Measurements from ENCODE around the gene NIM1K.

DNA sequence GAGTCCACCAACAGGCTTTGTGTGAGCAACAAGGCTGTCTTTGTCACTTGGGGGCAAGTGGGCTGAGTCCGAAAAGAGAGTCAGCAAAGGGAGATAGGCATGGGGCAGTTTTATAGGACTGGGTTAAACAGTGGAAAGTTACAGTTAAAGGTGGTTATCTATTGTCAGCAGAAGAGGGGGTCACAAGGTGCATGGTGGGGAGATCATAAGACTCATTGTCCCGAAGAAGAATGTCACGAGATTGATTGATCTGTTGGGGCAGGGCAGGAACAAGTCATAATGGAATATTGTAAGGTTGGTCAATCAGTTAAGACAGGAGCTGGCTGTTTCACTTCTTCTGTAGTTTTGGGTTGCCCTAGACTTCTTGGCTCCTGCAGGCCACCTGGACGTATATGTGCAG, 128.8 kb downstream of the NIM1K start:
- TF ChIP-seq POLR2A (IDR thresholded peaks at IDR 0.05; ENCODE audit: low read depth, low read length) (no peak), GABPA (IDR thresholded peaks at IDR 0.05; ENCODE audit: low read depth) (no peak), MXI1 (IDR thresholded peaks at IDR 0.05; ENCODE audit: low read depth, low read length) (no peak), EED (IDR thresholded peaks at IDR 0.05; ENCODE audit: low read depth) (no peak), NRF1 (conservative IDR thresholded peaks at IDR 0.05; ENCODE audit: low read depth, low read length) (no peak), SPI1 (IDR thresholded peaks at IDR 0.05; ENCODE audit: borderline replicate concordance, insufficient read depth, low read depth, low read length) (no peak), MEF2A (IDR thresholded peaks at IDR 0.05; ENCODE audit: insufficient read depth, low read depth, low read length) (no peak), EP300 (IDR thresholded peaks at IDR 0.05; ENCODE audit: borderline replicate concordance in 1 of 2, control insufficient read depth in 1 of 2, low read depth in 2 of 2, low read length in 2 of 2) (no peak), RAD21 (IDR thresholded peaks at IDR 0.05; ENCODE audit: insufficient read depth, low read depth, low read length) (no peak)
- TF ChIP-seq, protein P1, sequence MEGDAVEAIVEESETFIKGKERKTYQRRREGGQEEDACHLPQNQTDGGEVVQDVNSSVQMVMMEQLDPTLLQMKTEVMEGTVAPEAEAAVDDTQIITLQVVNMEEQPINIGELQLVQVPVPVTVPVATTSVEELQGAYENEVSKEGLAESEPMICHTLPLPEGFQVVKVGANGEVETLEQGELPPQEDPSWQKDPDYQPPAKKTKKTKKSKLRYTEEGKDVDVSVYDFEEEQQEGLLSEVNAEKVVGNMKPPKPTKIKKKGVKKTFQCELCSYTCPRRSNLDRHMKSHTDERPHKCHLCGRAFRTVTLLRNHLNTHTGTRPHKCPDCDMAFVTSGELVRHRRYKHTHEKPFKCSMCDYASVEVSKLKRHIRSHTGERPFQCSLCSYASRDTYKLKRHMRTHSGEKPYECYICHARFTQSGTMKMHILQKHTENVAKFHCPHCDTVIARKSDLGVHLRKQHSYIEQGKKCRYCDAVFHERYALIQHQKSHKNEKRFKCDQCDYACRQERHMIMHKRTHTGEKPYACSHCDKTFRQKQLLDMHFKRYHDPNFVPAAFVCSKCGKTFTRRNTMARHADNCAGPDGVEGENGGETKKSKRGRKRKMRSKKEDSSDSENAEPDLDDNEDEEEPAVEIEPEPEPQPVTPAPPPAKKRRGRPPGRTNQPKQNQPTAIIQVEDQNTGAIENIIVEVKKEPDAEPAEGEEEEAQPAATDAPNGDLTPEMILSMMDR (IDR thresholded peaks at IDR 0.05 in 2 of 3, conservative IDR thresholded peaks at IDR 0.05 in 1 of 3; ENCODE audit: control insufficient read depth in 2 of 3, extremely low read depth in 1 of 3, insufficient read depth in 1 of 3, low read depth in 3 of 3, low read length in 3 of 3) = no peak
